ENCODE data around the gene CTIF. TPM values are rescaled to one million over a fixed set of nuclear protein-coding genes. Genes with fewer than 3 reads are reported as not detected.

CTIF gene
- total RNA-seq, 4 donors from 2014 or later, result 16.6 to 116 (median 34.5) TPM

DNA sequence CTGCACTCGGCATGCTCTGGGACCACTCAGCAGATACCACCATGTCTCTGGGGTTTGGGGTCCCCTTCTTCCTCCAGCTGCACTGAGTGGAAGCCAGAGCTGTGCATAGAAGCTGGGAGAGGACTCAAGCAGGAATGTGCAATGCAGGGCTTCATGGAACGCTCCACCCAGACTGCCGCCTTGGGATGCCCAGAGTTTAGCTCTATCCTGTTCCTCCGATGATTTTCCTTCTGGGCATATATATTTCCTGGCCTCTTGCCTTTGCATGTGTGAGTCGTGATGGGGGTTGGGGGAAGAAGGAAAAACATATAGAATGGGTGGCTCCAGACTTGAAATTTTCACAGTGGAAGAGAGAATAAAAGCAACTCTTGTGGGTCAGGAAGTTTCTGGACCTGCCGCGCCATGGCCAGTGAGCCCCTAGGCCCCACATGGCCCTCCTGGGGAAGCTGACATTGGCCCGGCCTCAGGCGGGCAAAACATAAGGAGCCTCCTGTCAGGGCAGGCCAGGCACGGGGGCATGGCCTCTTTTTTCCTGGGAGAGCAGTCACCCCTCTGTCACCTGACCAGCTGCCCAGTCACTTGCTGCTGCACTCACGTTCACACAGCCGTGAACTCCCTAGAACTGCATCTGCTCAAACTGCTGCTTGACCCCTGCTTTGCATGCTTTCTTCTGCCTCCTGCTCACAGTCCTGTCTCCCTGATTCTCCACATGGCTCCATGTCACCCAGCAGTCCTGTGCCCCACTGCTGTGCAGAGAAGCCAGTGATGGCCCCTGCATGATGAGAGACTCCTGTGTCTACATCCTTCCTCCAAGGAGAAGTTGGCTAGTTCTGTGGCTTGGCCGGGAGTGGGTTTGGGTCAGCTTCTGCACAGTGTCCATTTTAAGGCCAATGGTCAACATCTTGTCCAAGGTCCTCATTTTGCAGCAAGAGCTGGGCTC is 197.8 kb downstream of the CTIF start:
- H3K9me3 ChIP-seq, result no peaks in the 10 kb centered on the region
- H3K36me3 ChIP-seq, result no peaks in the 10 kb centered on the region
- H3K4me1 ChIP-seq, result no peaks in the 10 kb centered on the region
- no peak overlapping the region for H3K27ac ChIP-seq
- TF ChIP-seq, protein P1, sequence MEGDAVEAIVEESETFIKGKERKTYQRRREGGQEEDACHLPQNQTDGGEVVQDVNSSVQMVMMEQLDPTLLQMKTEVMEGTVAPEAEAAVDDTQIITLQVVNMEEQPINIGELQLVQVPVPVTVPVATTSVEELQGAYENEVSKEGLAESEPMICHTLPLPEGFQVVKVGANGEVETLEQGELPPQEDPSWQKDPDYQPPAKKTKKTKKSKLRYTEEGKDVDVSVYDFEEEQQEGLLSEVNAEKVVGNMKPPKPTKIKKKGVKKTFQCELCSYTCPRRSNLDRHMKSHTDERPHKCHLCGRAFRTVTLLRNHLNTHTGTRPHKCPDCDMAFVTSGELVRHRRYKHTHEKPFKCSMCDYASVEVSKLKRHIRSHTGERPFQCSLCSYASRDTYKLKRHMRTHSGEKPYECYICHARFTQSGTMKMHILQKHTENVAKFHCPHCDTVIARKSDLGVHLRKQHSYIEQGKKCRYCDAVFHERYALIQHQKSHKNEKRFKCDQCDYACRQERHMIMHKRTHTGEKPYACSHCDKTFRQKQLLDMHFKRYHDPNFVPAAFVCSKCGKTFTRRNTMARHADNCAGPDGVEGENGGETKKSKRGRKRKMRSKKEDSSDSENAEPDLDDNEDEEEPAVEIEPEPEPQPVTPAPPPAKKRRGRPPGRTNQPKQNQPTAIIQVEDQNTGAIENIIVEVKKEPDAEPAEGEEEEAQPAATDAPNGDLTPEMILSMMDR (IDR thresholded peaks at IDR 0.05), result no peak
- TF ChIP-seq POLR2A (IDR thresholded peaks at IDR 0.05), result no peak
- no peaks in the 10 kb centered on the region for H3K27me3 ChIP-seq
- no peak overlapping the region for H3K4me3 ChIP-seq
- no peak for DNase-seq

DNA sequence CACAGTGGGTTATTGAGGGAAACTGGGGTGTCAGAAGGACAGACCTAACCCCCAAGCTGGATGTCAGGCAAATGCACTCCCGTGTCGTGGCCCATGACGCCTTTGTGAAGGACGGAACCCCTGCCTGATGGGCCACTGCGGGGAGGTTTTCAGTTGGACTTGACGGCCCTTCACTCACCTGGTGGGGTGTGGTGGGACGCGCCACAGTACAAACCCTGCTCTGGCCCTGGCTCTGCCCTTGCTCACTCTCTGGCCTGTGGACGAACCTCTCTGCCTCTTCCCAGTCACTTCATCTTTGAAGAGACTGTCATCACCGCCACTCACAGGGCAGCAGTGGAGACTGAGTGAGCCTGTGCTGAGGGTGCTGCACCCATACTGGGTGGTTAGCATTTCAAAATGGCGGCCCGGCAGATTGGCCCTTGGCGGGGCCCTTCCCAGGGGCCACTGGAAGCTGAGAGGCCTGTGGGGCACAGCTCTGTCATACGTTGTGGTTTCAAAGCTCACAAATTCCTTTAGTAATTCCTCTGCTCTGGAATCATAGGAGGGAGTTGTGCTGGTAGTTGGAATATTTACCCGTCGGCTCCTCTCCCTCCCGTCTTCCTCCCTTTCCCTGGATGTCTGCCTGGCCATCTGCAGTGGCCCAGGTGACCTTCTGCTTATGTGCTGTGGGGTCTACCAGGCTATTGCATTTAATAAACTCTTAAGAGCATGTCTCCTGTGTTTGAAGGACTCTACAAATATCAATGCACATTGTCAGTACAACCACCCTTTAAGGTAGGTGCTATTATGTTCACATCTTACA is 200.6 kb downstream of the CTIF start:
- H3K27me3 ChIP-seq, result no peaks in the 10 kb centered on the region
- H3K4me3 ChIP-seq, result no peak overlapping the region
- H3K36me3 ChIP-seq, result no peaks in the 10 kb centered on the region
- TF ChIP-seq, protein P1 (IDR thresholded peaks at IDR 0.05), result no peak
- no peak for TF ChIP-seq POLR2A (IDR thresholded peaks at IDR 0.05)
- DNase-seq, result no peak
- no peaks in the 10 kb centered on the region for H3K9me3 ChIP-seq
- H3K4me1 ChIP-seq, result peaks cover 0 to 5% (median 0%) of the 10 kb centered on the region in 4 donors
- no peak overlapping the region for H3K27ac ChIP-seq

DNA sequence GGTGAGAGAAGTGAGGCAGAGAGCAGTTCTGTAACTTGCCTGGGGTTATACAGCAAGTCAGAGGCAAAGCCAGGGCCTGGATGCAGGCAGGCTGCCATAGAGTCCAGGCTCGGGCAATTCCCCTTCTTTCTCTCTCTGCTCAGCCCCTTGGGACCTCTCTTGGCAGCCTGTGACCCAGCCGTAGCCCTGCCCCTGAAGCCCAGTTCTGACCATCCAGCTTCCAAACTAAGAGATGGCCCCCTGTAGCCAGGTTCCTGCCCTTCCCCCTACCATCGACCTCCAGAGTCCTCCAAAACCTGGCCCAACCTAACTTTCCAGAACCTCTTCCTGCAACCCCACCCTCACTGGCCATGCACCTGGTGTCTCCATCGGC is 201.2 kb downstream of the CTIF start:
- Histone ChIP-seq H3K36me3 (no peaks in the 10 kb centered on the region), H3K9me3 (no peaks in the 10 kb centered on the region), H3K4me3 (no peak overlapping the region), H3K4me1 (peaks cover 0 to 5% (median 0%) of the 10 kb centered on the region in 4 donors), H3K27me3 (no peaks in the 10 kb centered on the region), H3K27ac (no peak overlapping the region)
- TF ChIP-seq, protein P1 (IDR thresholded peaks at IDR 0.05), result no peak
- no peak for TF ChIP-seq POLR2A (IDR thresholded peaks at IDR 0.05)
- no peak for DNase-seq

DNA sequence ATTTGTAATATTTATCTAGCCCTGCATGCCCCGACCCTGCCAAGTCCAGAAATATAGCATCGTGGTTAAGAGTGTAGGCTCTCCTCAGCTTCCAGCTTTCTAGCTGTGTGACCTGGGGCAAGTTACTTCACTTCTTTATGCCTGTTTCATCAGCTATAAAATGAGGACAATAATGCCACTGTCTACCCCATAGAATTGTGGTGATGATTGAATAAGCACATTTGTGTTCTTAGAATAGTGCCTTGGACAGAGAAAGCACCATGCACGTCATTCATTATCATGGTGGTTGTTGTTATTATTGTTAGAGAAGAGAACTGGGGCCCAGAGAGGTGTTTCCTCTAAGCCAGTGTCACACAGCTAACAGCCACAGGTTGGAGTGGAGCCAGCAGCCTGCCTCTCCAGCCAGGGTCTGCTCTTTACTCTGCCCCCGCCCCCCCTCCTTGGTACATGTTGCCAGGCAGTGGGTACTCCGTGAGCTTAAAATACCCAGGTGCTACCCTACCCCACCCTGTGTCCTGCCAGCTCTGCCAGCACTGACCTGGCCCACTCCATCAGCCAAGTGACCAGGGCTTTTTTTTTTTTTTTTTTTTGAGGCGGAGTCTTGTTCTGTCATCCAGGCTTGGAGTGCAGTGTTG is 202.1 kb downstream of the CTIF start:
- no peaks in the 10 kb centered on the region for H3K9me3 ChIP-seq
- peaks cover 0 to 5% (median 0%) of the 10 kb centered on the region in 4 donors for H3K4me1 ChIP-seq
- H3K27me3 ChIP-seq, result no peaks in the 10 kb centered on the region
- no peak for DNase-seq
- no peaks in the 10 kb centered on the region for H3K36me3 ChIP-seq
- H3K4me3 ChIP-seq, result no peak overlapping the region
- TF ChIP-seq POLR2A (IDR thresholded peaks at IDR 0.05), result no peak
- TF ChIP-seq, protein P1 (IDR thresholded peaks at IDR 0.05), result no peak
- no peak overlapping the region for H3K27ac ChIP-seq

DNA sequence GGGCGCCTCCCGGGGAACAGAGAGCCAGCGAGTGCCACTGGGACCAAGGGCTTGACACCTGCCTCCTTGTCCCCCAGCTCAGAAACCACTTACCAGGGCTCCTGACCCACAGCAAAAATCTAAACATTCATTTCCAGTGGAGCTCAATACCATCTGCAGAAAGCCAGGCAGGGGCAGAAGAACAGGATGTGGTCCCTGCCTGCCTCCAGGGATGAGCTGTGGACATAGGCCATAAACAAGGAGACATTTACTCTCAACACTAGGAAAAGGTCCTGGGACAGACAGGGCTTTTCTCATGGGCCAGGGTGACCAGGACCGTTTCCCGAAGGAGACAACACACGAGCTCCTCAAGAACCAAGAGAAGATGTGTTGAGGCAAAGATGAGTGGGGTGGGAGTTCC is 203.0 kb downstream of the CTIF start:
- no peak for DNase-seq
- no peak overlapping the region for H3K4me3 ChIP-seq
- H3K27ac ChIP-seq, result no peak overlapping the region
- peaks cover 0 to 5% (median 0%) of the 10 kb centered on the region in 4 donors for H3K4me1 ChIP-seq
- H3K27me3 ChIP-seq, result no peaks in the 10 kb centered on the region
- TF ChIP-seq, protein P1 (IDR thresholded peaks at IDR 0.05), result no peak
- TF ChIP-seq POLR2A (IDR thresholded peaks at IDR 0.05), result no peak
- no peaks in the 10 kb centered on the region for H3K36me3 ChIP-seq
- H3K9me3 ChIP-seq, result no peaks in the 10 kb centered on the region
